GM19463 (cell line): Measurements from ENCODE around the gene HTR6.
"Not testable (repeated sequence)": the region's sequence is repeated elsewhere in the genome, so short reads cannot be mapped to it uniquely, and the experiment has no call there.

Experiments used
- ATAC-seq: cut with Tn5 transposase; IDR thresholded peaks from one replicate; pipeline ENCODE4 v1.9.1; 2021; ENCODE audit warnings: mild to moderate bottlenecking, moderate library complexity; ENCODE audit not compliant: unreplicated experiment

The HTR6 gene

GRCh38 chr1:19637606-19638005 is 27.1 kb upstream of the HTR6 start:
- no peak for ATAC-seq

- ATAC-seq = not testable (repeated sequence)
These were observed 25.4 kb upstream of the HTR6 start for GRCh38 chr1:19639228-19639627.

GRCh38 chr1:19639999-19640362 is 24.7 kb upstream of the HTR6 start:
- ATAC-seq = no peak

- ATAC-seq = no peak
These were observed 24.0 kb upstream of the HTR6 start for GRCh38 chr1:19640363-19641316.

- no peak for ATAC-seq
These were observed 21.6 kb upstream of the HTR6 start for GRCh38 chr1:19643121-19643520.

- ATAC-seq = no peak
These were observed 20.9 kb upstream of the HTR6 start, which contains the start of gene NBL1 for GRCh38 chr1:19643602-19644394. Gene NBL1, plus strand, starts transcription at chr1:19644311. Its CDS starts 10,720 bp downstream, at chr1:19655031.

GRCh38 chr1:19644395-19644680 is 20.3 kb upstream of the HTR6 start:
- ATAC-seq = no peak

- ATAC-seq = no peak
These were observed 19.8 kb upstream of the HTR6 start for GRCh38 chr1:19644681-19645410.

- no peak for ATAC-seq
These were observed 19.0 kb upstream of the HTR6 start for GRCh38 chr1:19645411-19646251.

GRCh38 chr1:19646377-19647319 is 18.0 kb upstream of the HTR6 start:
- ATAC-seq = no peak

- no peak for ATAC-seq
These were observed 17.0 kb upstream of the HTR6 start for GRCh38 chr1:19647643-19648042.

- no peak for ATAC-seq
These were observed 16.4 kb upstream of the HTR6 start for GRCh38 chr1:19648239-19648638.

- ATAC-seq = no peak
These were observed 16.0 kb upstream of the HTR6 start for GRCh38 chr1:19648689-19649088.

GRCh38 chr1:19650416-19651140 is 14.1 kb upstream of the HTR6 start:
- ATAC-seq = no peak

- no peak for ATAC-seq
These were observed 13.4 kb upstream of the HTR6 start for GRCh38 chr1:19651141-19651737.

GRCh38 chr1:19654386-19654785 is 10.3 kb upstream of the HTR6 start:
- no peak for ATAC-seq

GRCh38 chr1:19654886-19655717 is 9.6 kb upstream of the HTR6 start:
- no peak for ATAC-seq

- no peak for ATAC-seq
These were observed 9.0 kb upstream of the HTR6 start for GRCh38 chr1:19655718-19656080.
